A673 (cell line): ENCODE data around the gene DNA2. TPM values are rescaled to one million over a fixed set of nuclear protein-coding genes. Genes with fewer than 3 reads are reported as not detected.
"Not testable (repeated sequence)": the region's sequence is repeated elsewhere in the genome, so short reads cannot be mapped to it uniquely, and the experiment has no call there.

Source experiments
- BruUV-seq: library from RNA; stranded (reverse); fragments of 400-500 nt; replicated peaks from 2 replicates; lab custom pipeline; 2021; lab: Mats Ljungman, UMichigan
- CTCF ChIA-PET: fragments of 300-600 bp; sonication (Branson Sonifier 250); formaldehyde crosslinking; loops from one replicate; lab custom pipeline; 2022; ENCODE audit warnings: antibody characterized with exemption; lab: Charles Lee
- POLR2A ChIA-PET: fragments of 300-600 bp; sonication (Branson Sonifier 250); formaldehyde crosslinking; loops from one replicate; lab custom pipeline; 2022; ENCODE audit warnings: antibody characterized with exemption; ENCODE audit not compliant: low non-redundant PET; lab: Charles Lee
- DNase-seq: peaks from one replicate; pipeline ENCODE4 v3.0.0-alpha.2; 2015; ENCODE audit warnings: low spot score
- H3K27ac ChIP-seq: fragments of 200-600 bp; sonication (generic); 2 replicates; pipeline ENCODE4 v1.5.1; 2016; ENCODE audit warnings: mixed run types, low read depth, mild to moderate bottlenecking, mixed read lengths, antibody characterized with exemption, low read length; ENCODE audit not compliant: poor library complexity, severe bottlenecking
- H3K27me3 ChIP-seq: fragments of 200-600 bp; sonication (generic); replicated peaks from 2 replicates; pipeline ENCODE4 v1.6.1; 2017; ENCODE audit warnings: mixed run types, low read depth, mild to moderate bottlenecking, mixed read lengths, antibody characterized with exemption, low read length; ENCODE audit not compliant: insufficient read depth, poor library complexity
- H3K36me3 ChIP-seq: fragments of 200-600 bp; sonication (generic); 2 replicates; pipeline ENCODE4 v1.6.1; 2016; ENCODE audit warnings: mixed run types, mild to moderate bottlenecking, mixed read lengths, antibody characterized with exemption, low read length; ENCODE audit not compliant: insufficient read depth, poor library complexity, severe bottlenecking
- H3K4me1 ChIP-seq: fragments of 200-600 bp; sonication (generic); 2 replicates; pipeline ENCODE4 v1.6.1; 2017; ENCODE audit warnings: mixed run types, mild to moderate bottlenecking, mixed read lengths, antibody characterized with exemption, low read length; ENCODE audit not compliant: insufficient read depth, poor library complexity, severe bottlenecking
- H3K4me3 ChIP-seq: fragments of 200-600 bp; sonication (generic); 2 replicates; pipeline ENCODE4 v1.5.1; 2016; ENCODE audit warnings: low read depth, mixed run types, mild to moderate bottlenecking, mixed read lengths, low read length; ENCODE audit not compliant: poor library complexity, severe bottlenecking
- H3K9me3 ChIP-seq: fragments of 200-600 bp; sonication (generic); 2 replicates; pipeline ENCODE4 v1.6.1; 2016; ENCODE audit warnings: mixed run types, low read depth, mild to moderate bottlenecking, mixed read lengths, antibody characterized with exemption, low read length; ENCODE audit not compliant: poor library complexity, severe bottlenecking
- EZH2 ChIP-seq: fragments of 200-600 bp; sonication (generic); IDR thresholded peaks from 2 replicates; pipeline ENCODE4 v1.6.1; 2017; ENCODE audit warnings: borderline replicate concordance, low read depth, mild to moderate bottlenecking, mixed read lengths, antibody characterized with exemption, low read length; ENCODE audit not compliant: poor library complexity, severe bottlenecking
- intact Hi-C: fragments of 100-400 bp; cut with micrococcal nuclease; formaldehyde crosslinking; loops from one replicate; pipeline ENCODE4 v1.10.0; 2022; ENCODE audit not compliant: unreplicated experiment
- total RNA-seq: library from RNA; stranded (reverse); gene quantifications from 2 replicates; pipeline ENCODE4 v1.2.3, GENCODE V29; 2021
- TF ChIP-seq, protein P1 (sequence below): fragments of 300-800, 200-600 bp; sonication (generic); conservative IDR thresholded peaks from 2 replicates; pipeline ENCODE4 v1.5.1; 2017; ENCODE audit warnings: low read depth, mild to moderate bottlenecking, antibody characterized with exemption, low read length, moderate library complexity, mixed read lengths

Gene DNA2
- total RNA-seq, 1 experiment from 2014 or later = 48.7 TPM

DNA sequence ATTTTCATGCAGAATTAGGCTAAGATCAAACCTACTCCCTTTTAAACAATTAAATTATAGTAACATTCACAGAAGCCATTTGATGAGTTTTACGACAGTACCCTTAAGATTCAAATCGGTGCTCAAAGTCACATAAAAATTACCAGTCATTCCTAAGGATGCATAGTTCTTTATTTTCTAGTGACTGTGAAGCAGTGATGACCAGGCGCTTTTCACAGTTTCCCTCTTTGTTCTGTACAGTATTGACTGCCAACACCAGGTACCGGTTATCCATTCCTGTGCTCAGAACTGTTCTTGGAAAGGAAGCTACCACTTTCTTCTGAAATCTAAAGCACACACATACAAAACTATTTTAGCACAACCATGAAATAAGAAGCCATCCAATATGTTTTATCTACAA lies 1.9 kb downstream of the DNA2 start:
- peak overlapping the region; percentile 95 for H3K27ac ChIP-seq
- peaks cover 42% of the 10 kb centered on the region for H3K36me3 ChIP-seq
- intact Hi-C loops = no loop called here
- POLR2A ChIA-PET = no interaction called here
- no peak for DNase-seq
- TF ChIP-seq EZH2 = no peak
- TF ChIP-seq, protein P1, sequence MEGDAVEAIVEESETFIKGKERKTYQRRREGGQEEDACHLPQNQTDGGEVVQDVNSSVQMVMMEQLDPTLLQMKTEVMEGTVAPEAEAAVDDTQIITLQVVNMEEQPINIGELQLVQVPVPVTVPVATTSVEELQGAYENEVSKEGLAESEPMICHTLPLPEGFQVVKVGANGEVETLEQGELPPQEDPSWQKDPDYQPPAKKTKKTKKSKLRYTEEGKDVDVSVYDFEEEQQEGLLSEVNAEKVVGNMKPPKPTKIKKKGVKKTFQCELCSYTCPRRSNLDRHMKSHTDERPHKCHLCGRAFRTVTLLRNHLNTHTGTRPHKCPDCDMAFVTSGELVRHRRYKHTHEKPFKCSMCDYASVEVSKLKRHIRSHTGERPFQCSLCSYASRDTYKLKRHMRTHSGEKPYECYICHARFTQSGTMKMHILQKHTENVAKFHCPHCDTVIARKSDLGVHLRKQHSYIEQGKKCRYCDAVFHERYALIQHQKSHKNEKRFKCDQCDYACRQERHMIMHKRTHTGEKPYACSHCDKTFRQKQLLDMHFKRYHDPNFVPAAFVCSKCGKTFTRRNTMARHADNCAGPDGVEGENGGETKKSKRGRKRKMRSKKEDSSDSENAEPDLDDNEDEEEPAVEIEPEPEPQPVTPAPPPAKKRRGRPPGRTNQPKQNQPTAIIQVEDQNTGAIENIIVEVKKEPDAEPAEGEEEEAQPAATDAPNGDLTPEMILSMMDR = no peak
- H3K9me3 ChIP-seq = no peaks in the 10 kb centered on the region
- H3K4me3 ChIP-seq = peak overlapping the region; percentile 93
- no peaks in the 10 kb centered on the region for H3K27me3 ChIP-seq
- no TSS peak for BruUV-seq
- peaks cover 4% of the 10 kb centered on the region for H3K4me1 ChIP-seq
- CTCF ChIA-PET = no interaction called here

DNA sequence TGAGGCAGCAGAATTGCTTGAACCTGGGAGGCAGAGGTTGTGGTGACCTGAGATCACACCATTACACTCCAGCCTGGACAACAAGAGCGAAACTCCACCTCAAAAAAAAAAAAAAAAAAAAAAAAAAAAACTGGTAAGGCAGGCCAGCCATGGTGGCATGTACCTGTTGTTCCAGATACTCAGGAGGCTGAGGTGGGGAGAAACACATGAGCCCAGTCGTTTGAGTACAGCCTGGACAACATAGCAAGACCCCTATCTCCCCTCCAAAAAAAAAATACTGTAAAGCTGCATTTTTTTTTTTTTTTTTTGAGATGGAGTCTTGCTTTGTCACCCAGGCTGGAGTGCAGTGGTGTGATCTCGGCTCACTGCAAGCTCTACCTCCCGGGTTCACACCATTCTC lies 7.0 kb downstream of the DNA2 start:
- BruUV-seq, H3K9me3 ChIP-seq, CTCF ChIA-PET, H3K27ac ChIP-seq, H3K4me1 ChIP-seq, H3K27me3 ChIP-seq, POLR2A ChIA-PET, H3K4me3 ChIP-seq, DNase-seq, intact Hi-C loops: not testable (repeated sequence)
- H3K36me3 ChIP-seq = peaks cover 84% of the 10 kb centered on the region

DNA sequence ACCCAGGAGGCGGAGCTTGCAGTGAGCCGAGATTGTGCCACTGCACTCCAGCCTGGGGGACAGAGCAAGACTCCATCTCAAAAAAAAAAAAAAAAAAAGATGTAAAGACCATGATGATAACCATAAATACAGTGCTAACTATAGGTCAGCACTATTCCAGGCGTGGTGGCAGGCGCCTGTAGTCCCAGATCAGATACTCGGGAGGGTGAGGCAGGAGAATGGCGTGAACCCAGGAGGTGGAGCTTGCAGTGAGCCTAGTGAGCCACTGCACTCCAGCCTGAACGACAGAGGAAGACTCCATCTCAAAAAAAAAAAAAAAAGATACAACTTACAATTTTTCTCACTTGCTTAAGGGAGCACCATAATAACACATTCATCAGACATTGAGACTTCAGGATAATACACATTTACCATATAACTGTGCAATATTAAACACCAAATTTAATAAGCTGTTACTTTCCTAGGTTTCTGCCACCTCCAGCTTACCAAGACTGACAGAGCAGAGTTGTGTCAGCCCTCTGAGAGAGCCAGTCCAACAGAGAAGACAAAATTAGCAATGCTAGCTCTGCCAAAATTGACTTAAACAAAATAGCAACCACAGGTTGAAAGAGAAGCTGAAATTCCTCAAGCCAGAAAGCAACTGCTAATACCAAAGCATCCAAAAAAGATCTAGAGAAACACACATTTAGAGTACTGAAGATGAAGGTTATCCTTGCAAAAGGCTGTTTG lies 8.2 kb downstream of the DNA2 start:
- ChIA-PET CTCF (no interaction called here), POLR2A (interaction anchor here (0.7 kb wide), 1 partner anchor 44 kb away, joined by 18 read pairs; no protein-coding TSS in a partner anchor)
- H3K36me3 ChIP-seq = peaks cover 89% of the 10 kb centered on the region
- intact Hi-C loops = no loop called here
- no peak for DNase-seq
- H3K4me3 ChIP-seq = no peak overlapping the region
- TF ChIP-seq, protein P1 = no peak
- TF ChIP-seq EZH2 = no peak
- H3K4me1 ChIP-seq = no peaks in the 10 kb centered on the region
- no TSS peak for BruUV-seq
- no peaks in the 10 kb centered on the region for H3K9me3 ChIP-seq
- H3K27ac ChIP-seq = no peak overlapping the region
- no peaks in the 10 kb centered on the region for H3K27me3 ChIP-seq

DNA sequence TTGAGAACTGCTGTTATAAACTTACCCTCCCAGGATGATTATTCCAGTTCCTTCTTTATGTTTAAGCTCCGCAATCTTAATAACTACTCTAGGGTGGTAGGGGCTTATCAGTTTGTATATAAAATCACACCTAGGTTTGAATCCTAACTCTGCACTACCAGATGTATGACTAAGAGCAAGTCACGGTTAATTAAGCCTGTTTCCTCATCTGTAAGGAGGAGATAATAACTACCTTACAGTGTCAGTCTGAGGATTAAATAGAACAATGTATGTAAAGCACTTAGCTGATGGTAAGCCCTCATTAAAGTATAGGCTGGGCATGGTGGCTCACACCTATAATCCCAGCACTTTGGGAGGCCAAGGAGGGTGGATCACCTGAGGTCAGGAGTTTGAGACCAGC lies 9.2 kb downstream of the DNA2 start:
- ChIA-PET POLR2A (interaction anchor here (0.7 kb wide), 1 partner anchor 43 kb away, joined by 18 read pairs; no protein-coding TSS in a partner anchor), CTCF (no interaction called here)
- Histone ChIP-seq H3K4me3 (no peak overlapping the region), H3K27ac (no peak overlapping the region), H3K4me1 (no peaks in the 10 kb centered on the region), H3K27me3 (no peaks in the 10 kb centered on the region), H3K9me3 (no peaks in the 10 kb centered on the region), H3K36me3 (peaks cover 87% of the 10 kb centered on the region)
- intact Hi-C loops = no loop called here
- DNase-seq = peak; percentile 22
- BruUV-seq = no TSS peak
- TF ChIP-seq, protein P1 = no peak
- no peak for TF ChIP-seq EZH2
